K562 (cell line): ENCODE data around the gene IL2RG. TPM values are rescaled to one million over a fixed set of nuclear protein-coding genes. Genes with fewer than 3 reads are reported as not detected.

Experiments
- BRD4 ChIP-seq: fragments of 200-600 bp; sonication (generic); IDR thresholded peaks from 2 replicates; pipeline ENCODE4 v1.6.1; 2017; ENCODE audit warnings: inconsistent platforms
- CHD4 ChIP-seq: fragments of 200-600 bp; sonication (generic); IDR thresholded peaks from 3 replicates; pipeline ENCODE4 v1.6.1; 2012; ENCODE audit warnings: low read depth, mild to moderate bottlenecking, mixed read lengths, low read length, inconsistent platforms; ENCODE audit not compliant: insufficient read depth, insufficient replicate concordance, poor library complexity, severe bottlenecking
- GATAD2B ChIP-seq: fragments of 450-650 bp; IDR thresholded peaks from 2 replicates; pipeline ENCODE4 v1.6.1; 2017; ENCODE audit warnings: mild to moderate bottlenecking, borderline replicate concordance
- HLTF ChIP-seq: fragments of 450-650 bp; IDR thresholded peaks from 2 replicates; pipeline ENCODE4 v1.6.1; 2016
- ILK ChIP-seq: fragments of 450-650 bp; IDR thresholded peaks from 2 replicates; pipeline ENCODE4 v1.6.1; 2016; ENCODE audit warnings: missing genetic modification characterization, low read depth, mild to moderate bottlenecking, missing compliant biosample characterization, moderate library complexity, borderline replicate concordance
- MXI1 ChIP-seq: IDR thresholded peaks from 2 replicates; pipeline ENCODE4 v1.6.1; 2011; ENCODE audit warnings: low read depth, mild to moderate bottlenecking, improper control_type of control experiment, low read length
- NFE2L1 ChIP-seq: fragments of 450-650 bp; IDR thresholded peaks from 2 replicates; pipeline ENCODE4 v1.6.1; 2016; ENCODE audit warnings: missing genetic modification characterization, low read depth, mild to moderate bottlenecking, missing compliant biosample characterization, moderate library complexity, borderline replicate concordance
- RBFOX2 ChIP-seq: fragments of 200-400 bp; formaldehyde crosslinking; IDR thresholded peaks from 2 replicates; pipeline ENCODE4 v1.6.1; 2017; ENCODE audit warnings: low read depth, mild to moderate bottlenecking, low read length, moderate library complexity
- SIN3B ChIP-seq: fragments of 450-650 bp; IDR thresholded peaks from 2 replicates; pipeline ENCODE4 v1.6.1; 2017; ENCODE audit warnings: low read depth, mild to moderate bottlenecking, moderate library complexity
- SREBF2 ChIP-seq: sonication (generic); formaldehyde crosslinking; IDR thresholded peaks from 2 replicates; pipeline ENCODE4 v1.4.0; 2020; ENCODE audit warnings: mild to moderate bottlenecking, missing genetic modification reagents
- TAL1 ChIP-seq: fragments of 450-650 bp; IDR thresholded peaks from 2 replicates; pipeline ENCODE4 v1.6.1; 2016; ENCODE audit warnings: mild to moderate bottlenecking
- ZBTB1 ChIP-seq: sonication (generic); formaldehyde crosslinking; IDR thresholded peaks from 2 replicates; pipeline ENCODE4 v1.8.1; 2023; ENCODE audit warnings: missing genetic modification reagents, low read depth, mild to moderate bottlenecking, borderline replicate concordance
- ZFP1 ChIP-seq: fragments of 450-650 bp; formaldehyde crosslinking; IDR thresholded peaks from 2 replicates; pipeline ENCODE4 v1.4.0; 2020; ENCODE audit warnings: mild to moderate bottlenecking, mixed read lengths
- ZNF146 ChIP-seq: IDR thresholded peaks from one replicate; pipeline ENCODE4 v1.6.1; 2018; ENCODE audit warnings: missing compliant biosample characterization; ENCODE audit not compliant: unreplicated experiment
- polyA plus RNA-seq, 8 experiments: library from polyadenylated mRNA; depleted of rRNA in 4 of 8; stranded (reverse) in 5 of 8; unstranded in 3 of 8; fragments of >200 nt; fragmentation: Nextera tagmentation in 2 of 8; fragmentation: Illumina TruSeq in 1 of 8; extraction: Ambion mirVana in 2 of 8; extraction: Trizol in 1 of 8; gene quantifications; 2 replicates each; pipeline versions ENCODE4 v1.2.1 to v1.2.3, GENCODE V29; 2011 to 2014; ENCODE audit warnings: inconsistent platforms in 1 of 8, missing spikeins in 1 of 8
- total RNA-seq, 7 experiments: library from RNA; depleted of rRNA in 6 of 7; stranded (reverse); fragments of >200 nt in 6 of 7; fragmentation: Illumina TruSeq in 2 of 7; extraction: Trizol in 2 of 7; gene quantifications; 2 replicates each; pipeline versions ENCODE4 v1.2.1 to v1.2.3, GENCODE V29; 2011 to 2021; ENCODE audit warnings: low replicate concordance in 1 of 7
- TF ChIP-seq, protein P1 (sequence below), 2 experiments: fragments of 450-650 bp in 1 of 2; sonication (generic) in 1 of 2; formaldehyde crosslinking; conservative IDR thresholded peaks; 2 replicates each; pipeline versions ENCODE4 v1.4.0 to v1.8.1; 2020 to 2022; ENCODE audit warnings: mild to moderate bottlenecking in 1 of 2, missing genetic modification reagents in 1 of 2
- TF ChIP-seq, protein P2 (sequence below): fragments of 450-650 bp; formaldehyde crosslinking; IDR thresholded peaks from 2 replicates; pipeline ENCODE4 v1.4.0; 2020; ENCODE audit warnings: mild to moderate bottlenecking, moderate library complexity
- TF ChIP-seq, protein P3 (sequence below): IDR thresholded peaks from 3 replicates; pipeline ENCODE4 v1.6.1; 2011; ENCODE audit warnings: borderline replicate concordance, mild to moderate bottlenecking; ENCODE audit not compliant: insufficient read length, insufficient read depth
- TF ChIP-seq, protein P4 (sequence below), 2 experiments: IDR thresholded peaks in 1 of 2; conservative IDR thresholded peaks in 1 of 2; 2 replicates each; pipeline ENCODE4 v1.6.1; 2016; ENCODE audit warnings: low read depth in 2 of 2, mild to moderate bottlenecking in 1 of 2, missing compliant biosample characterization in 1 of 2, missing genetic modification characterization in 1 of 2, moderate library complexity in 1 of 2

Gene IL2RG
- total and polyA plus RNA-seq, 9 of the 15 experiments (the other 6 are each of a cell fraction or from before 2014, with no cell fraction given): 5.5 to 55.4 (median 19.7) TPM

DNA sequence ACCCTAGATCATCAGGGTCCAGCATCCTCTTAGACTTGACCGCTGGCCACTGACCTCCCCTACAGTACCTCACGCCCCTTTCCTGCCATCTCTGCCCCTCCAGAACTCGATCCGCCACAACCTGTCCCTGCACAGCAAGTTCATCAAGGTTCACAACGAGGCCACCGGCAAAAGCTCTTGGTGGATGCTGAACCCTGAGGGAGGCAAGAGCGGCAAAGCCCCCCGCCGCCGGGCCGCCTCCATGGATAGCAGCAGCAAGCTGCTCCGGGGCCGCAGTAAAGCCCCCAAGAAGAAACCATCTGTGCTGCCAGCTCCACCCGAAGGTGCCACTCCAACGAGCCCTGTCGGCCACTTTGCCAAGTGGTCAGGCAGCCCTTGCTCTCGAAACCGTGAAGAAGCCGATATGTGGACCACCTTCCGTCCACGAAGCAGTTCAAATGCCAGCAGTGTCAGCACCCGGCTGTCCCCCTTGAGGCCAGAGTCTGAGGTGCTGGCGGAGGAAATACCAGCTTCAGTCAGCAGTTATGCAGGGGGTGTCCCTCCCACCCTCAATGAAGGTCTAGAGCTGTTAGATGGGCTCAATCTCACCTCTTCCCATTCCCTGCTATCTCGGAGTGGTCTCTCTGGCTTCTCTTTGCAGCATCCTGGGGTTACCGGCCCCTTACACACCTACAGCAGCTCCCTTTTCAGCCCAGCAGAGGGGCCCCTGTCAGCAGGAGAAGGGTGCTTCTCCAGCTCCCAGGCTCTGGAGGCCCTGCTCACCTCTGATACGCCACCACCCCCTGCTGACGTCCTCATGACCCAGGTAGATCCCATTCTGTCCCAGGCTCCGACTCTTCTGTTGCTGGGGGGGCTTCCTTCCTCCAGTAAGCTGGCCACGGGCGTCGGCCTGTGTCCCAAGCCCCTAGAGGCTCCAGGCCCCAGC, 10.5 kb downstream of the IL2RG start (continued):
- TF ChIP-seq, protein P1, sequence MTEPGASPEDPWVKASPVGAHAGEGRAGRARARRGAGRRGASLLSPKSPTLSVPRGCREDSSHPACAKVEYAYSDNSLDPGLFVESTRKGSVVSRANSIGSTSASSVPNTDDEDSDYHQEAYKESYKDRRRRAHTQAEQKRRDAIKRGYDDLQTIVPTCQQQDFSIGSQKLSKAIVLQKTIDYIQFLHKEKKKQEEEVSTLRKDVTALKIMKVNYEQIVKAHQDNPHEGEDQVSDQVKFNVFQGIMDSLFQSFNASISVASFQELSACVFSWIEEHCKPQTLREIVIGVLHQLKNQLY (CRISPR knock-in tag; conservative IDR thresholded peaks at IDR 0.05): no peak
- TF ChIP-seq NFE2L1 (tag) (no peak), TAL1 (no peak), HLTF (no peak), BRD4 (no peak), CHD4 (no peak), SREBF2 (CRISPR knock-in tag) (no peak), MXI1 (no peak), ILK (no peak), ZNF146 (no peak), SIN3B (no peak), GATAD2B (no peak), ZBTB1 (CRISPR knock-in tag) (no peak), RBFOX2 (0 out of 2 replicates have a peak, but pooled peaks have one; percentile 24), ZFP1 (no peak)
- TF ChIP-seq, protein P2, sequence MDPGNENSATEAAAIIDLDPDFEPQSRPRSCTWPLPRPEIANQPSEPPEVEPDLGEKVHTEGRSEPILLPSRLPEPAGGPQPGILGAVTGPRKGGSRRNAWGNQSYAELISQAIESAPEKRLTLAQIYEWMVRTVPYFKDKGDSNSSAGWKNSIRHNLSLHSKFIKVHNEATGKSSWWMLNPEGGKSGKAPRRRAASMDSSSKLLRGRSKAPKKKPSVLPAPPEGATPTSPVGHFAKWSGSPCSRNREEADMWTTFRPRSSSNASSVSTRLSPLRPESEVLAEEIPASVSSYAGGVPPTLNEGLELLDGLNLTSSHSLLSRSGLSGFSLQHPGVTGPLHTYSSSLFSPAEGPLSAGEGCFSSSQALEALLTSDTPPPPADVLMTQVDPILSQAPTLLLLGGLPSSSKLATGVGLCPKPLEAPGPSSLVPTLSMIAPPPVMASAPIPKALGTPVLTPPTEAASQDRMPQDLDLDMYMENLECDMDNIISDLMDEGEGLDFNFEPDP (CRISPR knock-in tag): no peak
- TF ChIP-seq, protein P3, sequence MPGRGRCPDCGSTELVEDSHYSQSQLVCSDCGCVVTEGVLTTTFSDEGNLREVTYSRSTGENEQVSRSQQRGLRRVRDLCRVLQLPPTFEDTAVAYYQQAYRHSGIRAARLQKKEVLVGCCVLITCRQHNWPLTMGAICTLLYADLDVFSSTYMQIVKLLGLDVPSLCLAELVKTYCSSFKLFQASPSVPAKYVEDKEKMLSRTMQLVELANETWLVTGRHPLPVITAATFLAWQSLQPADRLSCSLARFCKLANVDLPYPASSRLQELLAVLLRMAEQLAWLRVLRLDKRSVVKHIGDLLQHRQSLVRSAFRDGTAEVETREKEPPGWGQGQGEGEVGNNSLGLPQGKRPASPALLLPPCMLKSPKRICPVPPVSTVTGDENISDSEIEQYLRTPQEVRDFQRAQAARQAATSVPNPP: no peak
- TF ChIP-seq, protein P4, sequence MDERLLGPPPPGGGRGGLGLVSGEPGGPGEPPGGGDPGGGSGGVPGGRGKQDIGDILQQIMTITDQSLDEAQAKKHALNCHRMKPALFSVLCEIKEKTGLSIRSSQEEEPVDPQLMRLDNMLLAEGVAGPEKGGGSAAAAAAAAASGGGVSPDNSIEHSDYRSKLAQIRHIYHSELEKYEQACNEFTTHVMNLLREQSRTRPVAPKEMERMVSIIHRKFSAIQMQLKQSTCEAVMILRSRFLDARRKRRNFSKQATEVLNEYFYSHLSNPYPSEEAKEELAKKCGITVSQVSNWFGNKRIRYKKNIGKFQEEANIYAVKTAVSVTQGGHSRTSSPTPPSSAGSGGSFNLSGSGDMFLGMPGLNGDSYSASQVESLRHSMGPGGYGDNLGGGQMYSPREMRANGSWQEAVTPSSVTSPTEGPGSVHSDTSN (CRISPR knock-in tag; IDR thresholded peaks at IDR 0.05; ENCODE audit: low read depth): no peak
- TF ChIP-seq, protein P4 (tag; conservative IDR thresholded peaks at IDR 0.05; ENCODE audit: low read depth): no peak
